ENCODE data around the gene H19. TPM values are rescaled to one million over a fixed set of nuclear protein-coding genes. Genes with fewer than 3 reads are reported as not detected.

H19 gene
- total and polyA plus RNA-seq, 9 of the 15 experiments (the other 6 are each of a cell fraction or from before 2014, with no cell fraction given), result 0.13 to 682 (median 15.7) TPM

GRCh38 chr11:2036863-2037486 lies 39.3 kb upstream of the H19 start:
- WGBS (ENCODE audit: insufficient coverage, low coverage, missing lambda C conversion rate), result no CpG with 5 or more reads among the region's 18 CpGs

More at GRCh38 chr11:2036863-2037486, 39.3 kb upstream of the H19 start:
- POLR2A ChIA-PET, result interaction anchor here (1.0 to 2.1 kb wide), 2 partner anchors 9 to 112 kb away, joined by 5 to 7 read pairs; no protein-coding TSS in a partner anchor
- Histone ChIP-seq H3K27ac (ENCODE audit: extremely low read depth, low read depth, low read length) (no peak overlapping the region), H3K79me2 (ENCODE audit: control insufficient read depth, insufficient read depth, low read length) (no peaks in the 10 kb centered on the region), H3K27me3 (ENCODE audit: control insufficient read depth in 2 of 2, insufficient read depth in 2 of 2, low read length in 2 of 2) (no peaks in the 10 kb centered on the region), H3K4me1 (replicated peaks in 1 of 2; ENCODE audit: control insufficient read depth in 2 of 2, insufficient read depth in 2 of 2, low read length in 2 of 2) (no peaks in the 10 kb centered on the region), H4K20me1 (replicated peaks; ENCODE audit: control insufficient read depth, insufficient read depth, low read length) (no peaks in the 10 kb centered on the region), H3K9me3 (replicated peaks; ENCODE audit: control insufficient read depth, insufficient read depth, low read depth, low read length) (no peaks in the 10 kb centered on the region), H3K4me3 (no peak overlapping the region), H2AFZ (ENCODE audit: low read depth, low read length) (no peak overlapping the region), H3K9me1 (ENCODE audit: control insufficient read depth, insufficient read depth, low read length) (no peaks in the 10 kb centered on the region), H3K4me2 (ENCODE audit: insufficient read depth, low read length) (no peak overlapping the region), H3K9ac (ENCODE audit: insufficient read depth in 1 of 2, low read depth in 2 of 2, low read length in 2 of 2) (no peak overlapping the region), H3K36me3 (ENCODE audit: control insufficient read depth, insufficient read depth, low read length) (no peaks in the 10 kb centered on the region)
- no peak for DNase-seq (ENCODE audit: extremely low read depth in 1 of 4, low spot score in 3 of 4)
- intact Hi-C loops (cut with micrococcal nuclease), result no loop called here
- no TSS peak for BruUV-seq (replicated peaks)
- CTCF ChIA-PET (ENCODE audit: low intra/inter-chr PET ratio), result interaction anchor here (1.7 to 6.6 kb wide), 3 partner anchors 114 to 120 kb away, joined by 5 to 111 read pairs (median 12); no protein-coding TSS in a partner anchor
- peak; percentile 90 for ATAC-seq
- TF ChIP-seq RAD21 (CRISPR knock-in tag; conservative IDR thresholded peaks at IDR 0.05 in 1 of 2, IDR thresholded peaks at IDR 0.05 in 1 of 2), result no peak
- no peak for TF ChIP-seq LARP7 (IDR thresholded peaks at IDR 0.05)
- no peak for TF ChIP-seq ELK3 (CRISPR knock-in tag; IDR thresholded peaks at IDR 0.05)
- TF ChIP-seq ARID3B (CRISPR knock-in tag; IDR thresholded peaks at IDR 0.05; ENCODE audit: borderline replicate concordance), result no peak
- in situ Hi-C loops (cut with MboI), result no loop called here
- FAIRE-seq, result peak; percentile 78

Measured in K562 (cell line).